Measurements from ENCODE around the gene IGHMBP2. TPM values are rescaled to one million over a fixed set of nuclear protein-coding genes. Genes with fewer than 3 reads are reported as not detected.

The IGHMBP2 gene
- total RNA-seq, 4 donors from 2014 or later, result 25.2 to 195 (median 111) TPM

DNA sequence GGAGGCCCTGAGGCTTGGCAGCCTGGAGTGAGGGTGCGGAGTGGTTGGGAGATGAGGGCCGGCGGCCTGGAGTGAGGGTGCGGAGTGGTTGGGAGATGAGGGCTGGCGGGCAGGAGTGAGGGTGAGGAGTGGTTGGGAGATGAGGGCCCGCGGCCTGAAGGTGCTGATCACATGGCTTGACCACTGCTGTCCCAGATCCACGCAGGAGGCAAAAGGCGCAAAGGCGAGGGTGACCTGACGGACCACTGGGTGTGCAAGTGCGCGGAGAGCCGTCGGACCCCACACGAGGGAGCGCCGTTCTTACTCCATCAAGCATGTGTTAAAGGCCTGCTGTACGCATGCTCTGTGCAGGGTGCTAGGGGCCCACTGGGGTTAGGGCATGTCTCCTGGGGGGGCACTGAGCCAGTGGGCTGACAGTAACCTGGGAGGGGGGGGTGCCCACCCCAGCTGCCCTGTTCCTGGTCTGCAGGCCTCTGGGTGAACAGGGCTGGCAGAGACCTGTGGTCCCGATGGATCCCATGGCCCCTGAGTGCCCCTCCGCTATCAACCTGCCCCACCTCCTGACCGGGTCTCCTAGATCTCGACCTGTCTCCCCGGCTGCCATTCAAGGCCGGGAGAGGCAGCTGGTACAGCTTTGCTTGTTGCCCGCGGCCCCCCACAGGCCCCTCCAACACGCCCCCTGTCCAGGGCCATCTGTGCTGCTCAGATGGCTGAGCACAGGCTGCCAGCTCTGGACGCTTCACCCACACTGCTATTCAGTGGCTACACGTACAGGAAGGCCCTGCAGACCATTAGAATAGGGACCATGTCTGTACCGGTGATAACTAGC, 56.0 kb downstream of the IGHMBP2 start:
- H3K27me3 ChIP-seq, result no peaks in the 10 kb centered on the region
- intact Hi-C loops (cut with DNase I; ENCODE audit: low total_unique reads) (loop anchor here (5.0 kb wide), 1 partner anchor 802 kb away; no protein-coding TSS in a partner anchor), in situ Hi-C loops (cut with MboI; ENCODE audit: low pct_ligation_motif_present in 1 of 4, low pct_unique_long_range_greater_than_20kb in 1 of 4, low sequenced_read_pairs in 3 of 4) (no loop called here)
- no peak overlapping the region for H3K4me3 ChIP-seq
- H3K36me3 ChIP-seq, result no peaks in the 10 kb centered on the region
- H3K4me1 ChIP-seq, result peaks cover 6 to 17% (median 15%) of the 10 kb centered on the region in 4 donors
- no peaks in the 10 kb centered on the region for H3K9me3 ChIP-seq
- no peak for DNase-seq
- no peak overlapping the region for H3K27ac ChIP-seq
- WGBS, 2 donors (ENCODE audit: low coverage in 1 of 2), result 92 to 100% methylated on average over 4 to 30 of the region's 31 CpGs
- TF ChIP-seq POLR2AphosphoS5 (IDR thresholded peaks at IDR 0.05), result no peak
- TF ChIP-seq CTCF (IDR thresholded peaks at IDR 0.05), result no peak
- TF ChIP-seq EP300 (IDR thresholded peaks at IDR 0.05; ENCODE audit: low read depth), result no peak
- no peak for TF ChIP-seq POLR2A (IDR thresholded peaks at IDR 0.05)

- Histone ChIP-seq H3K9me3 (no peaks in the 10 kb centered on the region), H3K4me3 (no peak overlapping the region), H3K36me3 (no peaks in the 10 kb centered on the region), H3K27me3 (no peaks in the 10 kb centered on the region), H3K27ac (no peak overlapping the region), H3K4me1 (peaks cover 2 to 9% (median 8%) of the 10 kb centered on the region in 4 donors)
- no peak for TF ChIP-seq POLR2AphosphoS5 (IDR thresholded peaks at IDR 0.05)
- no peak for TF ChIP-seq EP300 (IDR thresholded peaks at IDR 0.05; ENCODE audit: low read depth)
- no peak for TF ChIP-seq CTCF (IDR thresholded peaks at IDR 0.05)
- in situ Hi-C loops (cut with MboI; ENCODE audit: low pct_ligation_motif_present in 1 of 4, low pct_unique_long_range_greater_than_20kb in 1 of 4, low sequenced_read_pairs in 3 of 4), result no loop called here
- no peak for DNase-seq
- intact Hi-C loops (cut with DNase I; ENCODE audit: low total_unique reads), result loop anchor here (5.0 kb wide), 1 partner anchor 803 kb away; no protein-coding TSS in a partner anchor
- 91% methylated on average over 15 of the region's 25 CpGs; no CpG with 5 or more reads in 1 of the 2 donors for WGBS, 2 donors (ENCODE audit: low coverage in 1 of 2)
Observed at GRCh38 chr11:68960294-68961071, 56.8 kb downstream of the IGHMBP2 start.

- 59% methylated on average over 8 of the region's 8 CpGs; no CpG with 5 or more reads in 1 of the 2 donors for WGBS, 2 donors (ENCODE audit: low coverage in 1 of 2)
- Histone ChIP-seq H3K9me3 (no peaks in the 10 kb centered on the region), H3K27ac (no peak overlapping the region), H3K4me3 (no peak overlapping the region), H3K36me3 (no peaks in the 10 kb centered on the region), H3K4me1 (peaks cover 0 to 4% (median 3%) of the 10 kb centered on the region in 4 donors), H3K27me3 (no peaks in the 10 kb centered on the region)
- intact Hi-C loops (cut with DNase I; ENCODE audit: low total_unique reads), result loop anchor here (5.0 kb wide), 1 partner anchor 804 kb away; no protein-coding TSS in a partner anchor
- in situ Hi-C loops (cut with MboI; ENCODE audit: low pct_ligation_motif_present in 1 of 4, low pct_unique_long_range_greater_than_20kb in 1 of 4, low sequenced_read_pairs in 3 of 4), result no loop called here
- no peak for DNase-seq
- no peak for TF ChIP-seq POLR2AphosphoS5 (IDR thresholded peaks at IDR 0.05)
- no peak for TF ChIP-seq CTCF (IDR thresholded peaks at IDR 0.05)
- TF ChIP-seq EP300 (IDR thresholded peaks at IDR 0.05; ENCODE audit: low read depth), result no peak
- TF ChIP-seq POLR2A (IDR thresholded peaks at IDR 0.05), result no peak
Observed at GRCh38 chr11:68961245-68961644, 57.6 kb downstream of the IGHMBP2 start.
